HUES6 (cell line): Measurements from ENCODE around the gene DGKZ.

Experiments used
- H3K27ac ChIP-seq: 2 replicates; pipeline ENCODE4 v1.7.0; 2013; ENCODE audit warnings: low read depth, mild to moderate bottlenecking, low read length, inconsistent platforms
- H3K27me3 ChIP-seq: 2 replicates; pipeline ENCODE4 v1.6.1; 2013; ENCODE audit warnings: low read length; ENCODE audit not compliant: control insufficient read depth, insufficient read depth
- H3K36me3 ChIP-seq: 2 replicates; pipeline ENCODE4 v1.6.1; 2013; ENCODE audit warnings: low read length; ENCODE audit not compliant: control insufficient read depth, insufficient read depth
- H3K4me1 ChIP-seq: 2 replicates; pipeline ENCODE4 v1.6.1; 2013; ENCODE audit warnings: low read length; ENCODE audit not compliant: control insufficient read depth, insufficient read depth
- H3K4me3 ChIP-seq: 2 replicates; pipeline ENCODE4 v1.5.1; 2013; ENCODE audit warnings: low read depth, low read length
- H3K9ac ChIP-seq: one replicate; pipeline ENCODE4 v1.6.1; 2013; ENCODE audit warnings: mild to moderate bottlenecking, low read length
- H3K9me3 ChIP-seq: 2 replicates; pipeline ENCODE4 v1.6.1; 2013; ENCODE audit warnings: low read depth, low read length; ENCODE audit not compliant: control insufficient read depth, insufficient read depth

DGKZ gene

DNA sequence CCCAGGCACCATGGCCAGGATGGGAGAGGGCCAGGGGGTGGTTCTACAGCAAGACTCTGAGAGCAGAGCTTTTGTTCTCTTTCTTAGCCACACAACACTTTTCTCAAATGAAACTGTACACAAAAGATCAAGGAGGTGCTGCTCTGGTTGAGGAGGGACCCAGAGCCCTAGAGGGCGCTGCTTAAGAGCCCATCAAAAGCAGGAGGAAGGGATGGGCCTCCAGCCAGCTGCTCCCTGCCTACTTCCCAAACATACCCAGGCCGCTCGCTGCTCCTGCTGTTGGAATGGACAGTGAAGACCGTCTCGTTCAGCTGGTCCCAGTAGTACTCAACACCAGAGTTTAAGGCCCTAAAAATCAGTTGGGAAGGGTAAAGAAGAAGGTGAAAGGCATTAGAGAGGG, 62.8 kb downstream of the DGKZ start:
- Histone ChIP-seq H3K27ac (no peak overlapping the region), H3K4me1 (peaks cover 2% of the 10 kb centered on the region; the same call in 1 of the 2 replicates), H3K9ac (no peak overlapping the region), H3K27me3 (no peaks in the 10 kb centered on the region), H3K36me3 (peaks cover 55% of the 10 kb centered on the region), H3K4me3 (no peak overlapping the region), H3K9me3 (no peaks in the 10 kb centered on the region)

DNA sequence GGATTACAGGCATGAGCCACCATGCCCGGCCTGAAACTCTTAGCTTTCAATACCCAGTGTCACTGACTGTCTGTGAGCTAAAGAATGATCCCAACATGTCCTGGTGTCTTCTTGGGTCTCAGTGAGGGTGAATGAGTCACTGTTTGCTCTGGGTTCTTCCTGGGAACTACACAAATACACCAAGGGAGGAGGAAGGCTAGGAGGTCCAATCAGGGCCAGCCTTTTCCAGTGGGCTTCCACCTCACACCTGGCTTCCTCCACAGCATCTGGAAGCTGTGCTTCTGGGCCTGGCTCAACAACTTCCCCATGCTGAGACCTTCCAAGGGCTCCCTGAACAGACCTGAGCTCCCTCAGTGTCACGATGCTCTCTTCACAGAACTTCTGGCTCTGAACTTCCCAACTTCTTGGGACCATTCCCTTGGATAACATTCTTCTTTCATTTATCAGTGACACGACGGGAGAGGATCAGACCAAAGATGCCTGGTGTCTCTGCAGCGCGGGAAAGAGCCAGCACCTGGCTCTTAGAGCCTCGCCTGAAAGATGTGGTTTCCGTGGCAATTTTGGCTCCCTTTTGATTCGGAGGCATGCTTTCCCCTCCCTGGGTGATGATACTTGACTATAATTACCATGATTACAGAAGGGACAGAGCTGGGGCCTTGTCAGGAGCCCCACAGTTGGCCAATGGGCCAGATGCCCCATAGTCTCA, 66.7 kb downstream of the DGKZ start:
- Histone ChIP-seq H3K36me3 (peaks cover 54% of the 10 kb centered on the region), H3K27me3 (no peaks in the 10 kb centered on the region), H3K27ac (no peak overlapping the region), H3K4me3 (no peak overlapping the region), H3K4me1 (peaks cover 2% of the 10 kb centered on the region; the same call in 1 of the 2 replicates), H3K9ac (no peak overlapping the region), H3K9me3 (no peaks in the 10 kb centered on the region)

DNA sequence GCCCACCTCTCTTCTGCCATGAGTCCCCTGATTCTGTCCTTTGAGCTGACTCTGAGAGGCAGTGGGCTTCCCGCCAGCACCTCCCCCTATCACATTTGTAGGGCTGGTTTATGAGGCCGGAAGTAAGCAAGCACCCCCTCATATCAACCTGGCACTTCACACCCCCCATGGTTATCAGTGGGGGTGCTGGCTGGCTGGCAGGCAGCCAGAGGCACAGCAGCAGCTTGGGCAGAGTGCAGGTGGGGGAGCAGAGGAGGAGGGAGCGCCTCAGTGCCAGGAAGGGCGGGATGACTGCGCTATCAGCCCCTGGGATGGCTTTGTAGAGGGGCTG, 67.2 kb downstream of the DGKZ start:
- peaks cover 51% of the 10 kb centered on the region for H3K36me3 ChIP-seq
- H3K27ac ChIP-seq, result no peak overlapping the region
- H3K9me3 ChIP-seq, result no peaks in the 10 kb centered on the region
- H3K9ac ChIP-seq, result no peak overlapping the region
- peaks cover 2% of the 10 kb centered on the region; the same call in 1 of the 2 replicates for H3K4me1 ChIP-seq
- no peak overlapping the region for H3K4me3 ChIP-seq
- H3K27me3 ChIP-seq, result no peaks in the 10 kb centered on the region

DNA sequence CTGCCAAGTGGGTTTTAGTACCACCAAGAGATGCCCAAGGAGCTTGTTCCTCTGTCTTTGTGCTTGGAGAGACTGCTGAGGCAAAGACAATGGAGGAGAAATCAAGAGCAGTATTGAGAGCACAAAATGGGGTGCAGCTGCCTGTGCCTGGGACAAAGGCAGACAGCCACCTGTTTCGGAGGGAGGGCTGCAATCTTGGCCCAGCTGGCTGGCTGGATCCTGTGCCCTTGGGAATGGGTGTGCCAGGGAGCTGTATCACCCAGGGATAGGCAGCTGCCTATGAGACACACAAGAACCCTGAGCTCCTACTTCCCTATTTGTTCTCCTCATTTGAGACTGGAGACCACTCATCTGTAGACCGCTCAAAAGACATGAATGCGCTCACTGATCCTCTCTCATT, 67.6 kb downstream of the DGKZ start:
- Histone ChIP-seq H3K27ac (no peak overlapping the region), H3K4me3 (no peak overlapping the region), H3K27me3 (no peaks in the 10 kb centered on the region), H3K36me3 (peaks cover 47% of the 10 kb centered on the region), H3K9me3 (no peaks in the 10 kb centered on the region), H3K9ac (no peak overlapping the region), H3K4me1 (peaks cover 2% of the 10 kb centered on the region; the same call in 1 of the 2 replicates)

DNA sequence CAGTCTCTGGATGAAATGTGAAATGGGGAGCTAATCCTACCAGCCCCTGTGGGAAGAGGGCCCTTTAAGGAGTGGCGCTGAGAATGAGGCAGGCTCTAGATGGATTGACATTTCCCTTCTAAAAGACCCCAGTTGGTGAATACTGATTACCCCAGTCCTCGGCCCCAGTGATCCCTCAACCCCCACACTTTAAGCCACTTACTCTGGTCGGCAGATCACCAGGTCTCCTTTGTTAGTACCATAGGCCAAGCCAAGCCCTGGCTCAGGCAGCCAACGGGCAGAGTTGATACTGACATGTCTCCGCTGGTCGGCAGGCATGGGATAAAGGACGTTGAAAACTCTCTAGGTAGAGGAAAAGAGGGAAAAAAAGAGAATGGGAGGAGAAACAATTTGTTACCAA, 70.4 kb downstream of the DGKZ start:
- Histone ChIP-seq H3K9ac (no peak overlapping the region), H3K36me3 (peaks cover 49% of the 10 kb centered on the region), H3K9me3 (no peaks in the 10 kb centered on the region), H3K27ac (no peak overlapping the region), H3K4me1 (no peaks in the 10 kb centered on the region), H3K4me3 (no peak overlapping the region), H3K27me3 (no peaks in the 10 kb centered on the region)

DNA sequence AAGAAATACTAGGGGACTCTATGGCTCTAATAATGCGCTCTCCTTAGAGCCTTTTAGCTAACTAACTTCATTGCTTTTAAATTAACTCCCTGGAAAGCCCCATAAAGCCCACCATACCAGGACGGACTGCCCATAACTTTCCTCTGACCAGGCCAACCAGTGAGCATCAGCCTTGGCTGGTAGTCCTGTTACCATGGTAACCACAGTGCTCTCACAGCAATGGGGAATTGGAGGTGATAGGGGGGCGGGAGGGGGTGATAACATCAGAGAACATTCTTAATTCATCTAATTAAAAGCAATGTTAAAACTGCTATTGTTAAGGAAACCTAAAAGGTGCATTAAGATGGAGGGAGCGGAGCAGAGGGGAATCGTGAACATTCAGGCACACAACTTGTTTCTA, 71.5 kb downstream of the DGKZ start:
- H3K27ac ChIP-seq, result no peak overlapping the region
- no peak overlapping the region for H3K4me3 ChIP-seq
- H3K36me3 ChIP-seq, result peaks cover 47% of the 10 kb centered on the region
- no peaks in the 10 kb centered on the region for H3K4me1 ChIP-seq
- H3K9ac ChIP-seq, result no peak overlapping the region
- H3K9me3 ChIP-seq, result no peaks in the 10 kb centered on the region
- H3K27me3 ChIP-seq, result no peaks in the 10 kb centered on the region

DNA sequence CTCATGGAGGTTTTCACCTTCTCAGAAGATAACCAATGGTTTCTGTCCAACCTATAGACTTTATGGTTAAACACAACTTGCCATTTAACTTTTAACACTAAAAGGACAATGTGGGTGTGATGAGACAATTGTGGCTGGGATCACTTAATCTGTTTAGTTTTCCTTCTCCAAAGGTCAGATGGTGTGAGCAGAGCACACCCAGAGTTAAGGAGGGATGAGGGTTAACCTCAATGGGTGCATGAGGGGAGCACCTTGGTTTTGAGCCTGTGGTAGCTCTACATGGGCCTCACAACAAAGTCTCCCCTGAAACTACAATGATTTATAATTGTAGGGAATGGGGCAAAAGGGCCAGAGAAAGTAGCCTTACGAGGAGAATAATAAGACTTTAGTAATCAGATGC, 73.2 kb downstream of the DGKZ start:
- no peak overlapping the region for H3K9ac ChIP-seq
- no peak overlapping the region for H3K4me3 ChIP-seq
- peaks cover 30% of the 10 kb centered on the region for H3K36me3 ChIP-seq
- H3K27me3 ChIP-seq, result no peaks in the 10 kb centered on the region
- no peak overlapping the region for H3K27ac ChIP-seq
- H3K4me1 ChIP-seq, result no peaks in the 10 kb centered on the region
- H3K9me3 ChIP-seq, result no peaks in the 10 kb centered on the region

DNA sequence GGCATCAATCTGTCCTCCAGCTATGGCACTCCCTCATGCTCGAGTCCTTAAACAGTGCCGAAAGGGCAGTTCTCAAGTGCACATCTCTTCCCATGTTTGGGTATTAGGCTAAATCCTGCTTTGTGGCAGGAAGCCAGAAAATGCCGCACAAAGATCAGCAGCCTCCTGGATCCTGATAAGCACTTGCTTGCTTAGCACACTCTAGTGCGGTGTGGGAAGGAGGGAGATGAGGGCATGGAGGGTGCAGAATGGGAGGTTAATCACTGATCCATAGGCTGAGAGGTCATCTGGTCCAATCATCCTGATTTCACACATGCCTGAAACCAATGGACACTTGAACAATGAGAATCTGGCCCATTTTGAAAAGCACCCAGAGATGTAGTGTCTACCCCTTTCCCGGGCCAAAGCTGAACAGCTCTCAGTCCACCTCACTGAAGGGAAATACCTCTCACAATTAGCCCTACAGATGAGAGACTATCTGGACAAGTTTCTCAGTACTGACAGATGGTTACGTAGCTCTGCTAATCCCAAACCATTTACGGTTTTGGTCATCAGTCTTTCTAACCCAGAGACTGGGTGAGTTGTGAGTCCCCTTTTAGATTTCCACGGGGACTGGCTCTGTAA, 74.1 kb downstream of the DGKZ start:
- no peaks in the 10 kb centered on the region for H3K9me3 ChIP-seq
- H3K4me3 ChIP-seq, result no peak overlapping the region
- H3K27ac ChIP-seq, result no peak overlapping the region
- H3K27me3 ChIP-seq, result no peaks in the 10 kb centered on the region
- H3K4me1 ChIP-seq, result no peaks in the 10 kb centered on the region
- peaks cover 22% of the 10 kb centered on the region for H3K36me3 ChIP-seq
- no peak overlapping the region for H3K9ac ChIP-seq

DNA sequence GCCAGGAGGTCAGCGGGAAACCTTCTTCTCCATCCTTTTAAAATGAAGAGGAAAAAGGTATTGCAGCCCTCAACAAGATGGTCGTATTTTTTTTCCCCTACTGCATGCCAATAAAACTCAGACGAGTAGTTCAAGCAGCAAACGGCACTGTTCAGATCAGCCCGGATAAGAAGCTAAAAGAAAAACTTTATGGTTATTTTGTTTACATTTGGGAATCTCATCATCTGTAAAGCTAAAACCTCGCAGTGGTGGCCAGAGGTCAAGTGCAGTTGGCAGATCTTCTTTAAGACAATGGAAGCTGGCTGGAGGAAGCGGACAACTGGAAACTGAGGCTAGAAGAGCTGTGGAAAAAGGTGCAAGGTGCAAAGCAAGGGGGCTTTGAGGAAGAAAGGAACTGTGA, 75.3 kb downstream of the DGKZ start:
- no peaks in the 10 kb centered on the region for H3K27me3 ChIP-seq
- no peaks in the 10 kb centered on the region for H3K9me3 ChIP-seq
- H3K36me3 ChIP-seq, result peaks cover 16% of the 10 kb centered on the region
- peaks cover 6% of the 10 kb centered on the region; the same call in 1 of the 2 replicates for H3K4me1 ChIP-seq
- H3K4me3 ChIP-seq, result no peak overlapping the region
- no peak overlapping the region for H3K27ac ChIP-seq
- H3K9ac ChIP-seq, result no peak overlapping the region

DNA sequence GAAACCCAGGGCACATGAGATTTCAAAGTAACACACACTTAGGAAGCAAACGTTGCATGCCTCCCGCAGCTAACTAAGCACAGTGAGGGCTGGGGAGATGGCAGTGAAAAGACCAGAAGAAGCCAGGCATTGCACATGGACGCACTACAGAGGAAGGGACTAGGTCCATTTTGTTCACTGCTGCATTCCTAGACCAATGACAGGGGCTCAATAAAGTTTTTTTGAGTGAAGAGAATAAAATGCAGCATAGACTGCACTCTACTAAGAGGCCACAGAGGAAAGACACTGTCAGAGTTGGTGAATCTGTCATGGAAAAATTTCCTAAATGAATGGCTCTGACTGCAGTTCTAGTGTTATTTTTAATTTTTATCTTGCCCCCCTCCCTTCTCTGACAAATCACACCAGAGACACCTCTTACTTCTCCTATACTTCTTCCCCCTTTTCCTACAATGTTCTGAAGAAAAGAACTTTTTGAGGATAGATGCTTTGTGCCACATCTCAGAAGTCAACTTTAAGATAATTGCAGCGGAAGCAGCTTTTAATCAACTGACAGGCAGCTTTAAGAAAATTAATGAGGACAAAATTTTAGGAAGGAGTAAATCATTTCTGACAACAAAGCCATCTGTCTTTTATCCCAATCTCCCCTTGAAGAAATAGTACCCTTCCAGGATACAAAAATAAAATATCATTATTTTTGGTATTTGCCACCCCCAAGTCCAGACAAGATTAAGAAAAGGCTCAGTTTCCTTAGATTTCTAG, 79.1 kb downstream of the DGKZ start:
- peaks cover 12% of the 10 kb centered on the region for H3K4me1 ChIP-seq
- no peak overlapping the region for H3K4me3 ChIP-seq
- H3K27ac ChIP-seq, result no peak overlapping the region
- H3K9me3 ChIP-seq, result no peaks in the 10 kb centered on the region
- H3K9ac ChIP-seq, result no peak overlapping the region
- peaks cover 15% of the 10 kb centered on the region for H3K36me3 ChIP-seq
- no peaks in the 10 kb centered on the region for H3K27me3 ChIP-seq

DNA sequence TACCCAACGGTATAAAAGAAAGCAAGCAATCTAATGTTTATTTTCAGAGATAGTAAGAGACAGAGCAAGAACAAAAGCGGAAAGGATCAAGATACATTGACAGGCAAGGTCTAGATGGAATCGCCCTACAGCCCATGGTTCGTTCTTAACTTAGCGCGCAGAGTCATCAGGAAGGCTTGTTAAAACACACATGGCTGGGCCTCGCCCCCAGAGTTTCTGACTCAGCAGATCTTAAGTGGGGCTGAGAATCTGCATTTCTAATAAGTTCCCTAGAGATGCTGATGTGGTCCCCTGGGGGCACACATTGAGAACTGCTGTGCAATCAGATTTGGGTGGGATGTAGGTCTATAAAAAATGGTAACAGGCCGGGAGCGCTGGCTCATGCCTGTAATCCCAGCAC, 80.1 kb downstream of the DGKZ start:
- peaks cover 17% of the 10 kb centered on the region for H3K36me3 ChIP-seq
- H3K9ac ChIP-seq, result no peak overlapping the region
- H3K27ac ChIP-seq, result no peak overlapping the region
- peaks cover 12% of the 10 kb centered on the region for H3K4me1 ChIP-seq
- H3K9me3 ChIP-seq, result no peaks in the 10 kb centered on the region
- no peak overlapping the region for H3K4me3 ChIP-seq
- no peaks in the 10 kb centered on the region for H3K27me3 ChIP-seq
